GM20000 (cell line): Measurements from ENCODE around the gene YARS1.

Source experiments
- DNase-seq: peaks from one replicate; pipeline ENCODE4 v3.0.0; 2012; ENCODE audit warnings: low spot score
- CTCF ChIP-seq: IDR thresholded peaks from 2 replicates; pipeline ENCODE4 v1.5.1; 2012; ENCODE audit warnings: mild to moderate bottlenecking, control low read depth; ENCODE audit errors: extremely low read depth, missing control alignments

YARS1 gene

GRCh38 chr1:32860566-32860965 lies 43.4 kb upstream of the YARS1 start:
- no peak for TF ChIP-seq CTCF
- no peak for DNase-seq

- DNase-seq: no peak
- TF ChIP-seq CTCF: no peak
Measured at GRCh38 chr1:32859915-32860314, 42.8 kb upstream of the YARS1 start.

- DNase-seq: no peak
- no peak for TF ChIP-seq CTCF
Measured at GRCh38 chr1:32858791-32859190, 41.6 kb upstream of the YARS1 start.

- no peak for DNase-seq
- no peak for TF ChIP-seq CTCF
Measured at GRCh38 chr1:32858136-32858535, 41.0 kb upstream of the YARS1 start.

- no peak for DNase-seq
- TF ChIP-seq CTCF: no peak
Measured at GRCh38 chr1:32855861-32856617, 38.9 kb upstream of the YARS1 start.

- TF ChIP-seq CTCF: no peak
Measured at GRCh38 chr1:32848354-32849063, 31.4 kb upstream of the YARS1 start.

GRCh38 chr1:32831878-32832277 lies 14.7 kb upstream of the YARS1 start:
- no peak for TF ChIP-seq CTCF

More at GRCh38 chr1:32848354-32849063, 31.4 kb upstream of the YARS1 start:
- DNase-seq: no peak

More at GRCh38 chr1:32831878-32832277, 14.7 kb upstream of the YARS1 start:
- DNase-seq: no peak
